GM12873 (cell line): ENCODE data around the gene HLA-DQB1.

Experiments used
- CTCF ChIP-seq: IDR thresholded peaks from 2 replicates; pipeline ENCODE4 v1.5.1; 2012; ENCODE audit warnings: low read depth, mild to moderate bottlenecking, moderate library complexity, low read length, control low read depth; ENCODE audit not compliant: insufficient read depth; ENCODE audit errors: missing control alignments

Gene HLA-DQB1

GRCh38 chr6:32624565-32624964 is 41.9 kb downstream of the HLA-DQB1 start:
- no peak for TF ChIP-seq CTCF

GRCh38 chr6:32623693-32624092 is 42.8 kb downstream of the HLA-DQB1 start:
- TF ChIP-seq CTCF, result no peak

DNA sequence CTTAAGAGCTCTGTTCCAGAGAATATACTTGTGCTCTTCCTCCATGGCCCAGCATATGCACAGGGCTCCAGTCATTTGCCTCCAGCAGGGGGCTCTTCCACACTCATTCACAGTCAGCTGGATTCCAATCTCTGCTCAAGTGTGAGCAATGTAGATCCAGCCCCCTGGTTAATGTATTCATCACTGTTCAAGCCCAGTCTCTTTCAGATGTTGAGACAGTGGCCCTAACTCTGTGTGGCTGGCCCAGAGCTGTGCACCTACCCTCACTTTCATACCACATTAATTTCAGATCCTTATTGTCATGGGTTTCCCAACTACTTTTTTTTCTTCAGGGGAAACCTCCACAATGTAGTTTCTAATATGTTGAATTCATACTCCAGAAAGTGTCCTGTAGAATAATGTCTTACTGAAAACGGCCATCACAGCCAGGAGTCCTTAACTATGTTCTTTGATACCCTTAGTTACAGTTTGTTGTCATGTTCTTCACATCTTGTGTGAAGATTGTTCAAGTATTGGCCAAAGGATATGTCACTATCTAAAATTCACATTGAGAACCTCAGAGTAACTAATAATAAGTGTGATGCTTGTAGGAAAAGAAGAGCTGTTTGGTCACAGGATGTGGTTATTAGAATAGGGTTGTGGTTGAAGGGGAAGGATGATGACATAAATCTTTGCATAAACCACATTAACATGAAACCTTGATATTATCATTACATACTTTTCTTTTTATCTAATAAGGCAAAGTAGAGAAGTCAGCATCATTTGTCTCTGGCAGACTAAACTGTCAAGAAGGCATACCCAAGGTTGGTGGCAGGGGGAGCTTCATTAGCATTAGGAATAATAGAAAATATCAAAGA is 43.7 kb downstream of the HLA-DQB1 start:
- peak; percentile 87 for TF ChIP-seq CTCF

GRCh38 chr6:32621372-32621771 is 45.1 kb downstream of the HLA-DQB1 start:
- no peak for TF ChIP-seq CTCF

- no peak for TF ChIP-seq CTCF
Measured at GRCh38 chr6:32617751-32618150, 48.7 kb downstream of the HLA-DQB1 start.

DNA sequence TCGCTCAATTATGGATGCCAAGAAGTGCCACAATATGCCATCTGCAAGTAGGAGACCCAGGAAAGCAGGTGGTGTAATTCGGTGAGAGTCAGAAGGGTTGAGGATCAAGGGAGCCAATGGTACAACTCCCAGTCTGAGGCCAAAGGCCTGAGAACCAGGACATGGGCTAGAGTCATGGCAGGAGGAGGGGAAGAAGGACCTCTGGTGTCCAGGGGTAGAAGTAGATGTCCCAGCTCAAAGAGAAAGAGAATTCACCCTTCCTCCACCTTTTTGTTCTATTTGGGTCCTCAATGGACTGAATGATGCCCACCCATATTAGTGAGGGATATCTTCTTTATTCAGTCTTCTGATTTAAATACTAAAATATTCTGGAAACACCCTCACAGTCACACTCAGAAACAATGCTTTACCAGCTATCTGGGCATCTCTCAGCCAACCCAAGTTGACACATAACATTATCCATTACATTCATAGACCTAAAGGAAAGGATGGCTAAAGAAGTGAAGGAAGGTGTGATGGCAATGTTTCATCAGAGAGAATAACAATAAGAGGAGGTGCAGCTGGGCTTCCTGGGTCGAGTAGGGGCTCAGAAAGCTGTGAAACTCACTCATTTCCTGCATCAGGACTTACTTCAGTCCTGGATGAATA is 50.4 kb downstream of the HLA-DQB1 start:
- TF ChIP-seq CTCF, result no peak

DNA sequence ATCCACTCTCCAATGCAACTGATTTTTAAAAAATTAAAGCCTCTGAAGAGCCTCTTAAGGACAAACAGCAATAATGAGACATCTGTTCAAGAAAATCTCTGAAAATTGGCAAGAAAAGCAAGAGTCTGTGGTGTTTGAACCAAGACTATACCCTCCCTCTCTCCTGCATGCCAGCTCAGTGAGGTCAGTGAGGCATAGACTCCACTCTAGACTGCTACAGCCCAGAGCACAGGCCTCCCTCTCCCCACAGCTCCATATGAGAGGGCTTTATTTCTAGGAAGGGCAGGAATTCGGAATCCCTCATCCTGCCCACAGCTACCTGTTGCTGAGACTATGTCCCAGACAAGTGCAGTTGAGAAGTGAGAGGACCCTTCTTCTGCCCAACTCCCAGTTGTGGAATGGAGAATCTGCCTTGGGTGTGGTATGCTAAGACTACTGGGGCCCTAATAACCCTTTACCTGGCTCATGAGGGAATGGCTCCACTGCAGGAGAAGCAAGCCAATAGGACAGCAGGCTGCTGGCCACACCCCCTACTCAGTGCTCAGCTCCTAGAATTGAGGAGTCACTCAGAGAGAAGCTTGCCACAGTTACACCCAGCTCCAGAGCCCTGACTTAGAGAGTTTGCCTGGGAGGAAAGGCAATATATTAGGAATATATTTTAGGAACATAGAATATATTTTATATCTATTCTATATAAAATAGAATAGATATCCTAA is 51.9 kb downstream of the HLA-DQB1 start:
- no peak for TF ChIP-seq CTCF
